Activated CD4-positive, alpha-beta T cell treated with anti-CD3 and anti-CD28 coated beads for 24 hours (primary cell): ENCODE results near the gene RBPJ.
"Not testable (repeated sequence)": the region's sequence is repeated elsewhere in the genome, so short reads cannot be mapped to it uniquely, and the experiment has no call there.

Experiments
- DNase-seq, 2 donors: peaks; one replicate each; pipeline ENCODE4 v3.0.0-alpha.2; 2020; ENCODE audit warnings: low read depth in 2 of 2

The RBPJ gene

GRCh38 chr4:26372525-26373172 lies 51.8 kb downstream of the RBPJ start:
- DNase-seq: peak in 1 of 2 donors; percentile 13

GRCh38 chr4:26375551-26375950 lies 54.7 kb downstream of the RBPJ start:
- DNase-seq: no peak

GRCh38 chr4:26377328-26378311 lies 56.8 kb downstream of the RBPJ start:
- DNase-seq: no peak

- DNase-seq: no peak
These were observed 59.0 kb downstream of the RBPJ start for GRCh38 chr4:26379837-26380236.

- no peak for DNase-seq
These were observed 59.9 kb downstream of the RBPJ start for GRCh38 chr4:26380740-26381139.

GRCh38 chr4:26384380-26385057 lies 63.7 kb downstream of the RBPJ start:
- no peak for DNase-seq

GRCh38 chr4:26385690-26386089 lies 64.9 kb downstream of the RBPJ start:
- DNase-seq: no peak

- no peak for DNase-seq
These were observed 65.6 kb downstream of the RBPJ start for GRCh38 chr4:26386386-26386785.

GRCh38 chr4:26388671-26389070 lies 67.9 kb downstream of the RBPJ start:
- no peak for DNase-seq

- no peak for DNase-seq
These were observed 76.3 kb downstream of the RBPJ start for GRCh38 chr4:26397086-26397485.

- DNase-seq: no peak
These were observed 79.3 kb downstream of the RBPJ start for GRCh38 chr4:26400132-26400531.

- not testable (repeated sequence) for DNase-seq
These were observed 81.2 kb downstream of the RBPJ start for GRCh38 chr4:26402017-26402416.

- no peak for DNase-seq
These were observed 81.6 kb downstream of the RBPJ start for GRCh38 chr4:26402458-26402857.

GRCh38 chr4:26404743-26405206 lies 84.0 kb downstream of the RBPJ start:
- DNase-seq: no peak

GRCh38 chr4:26406346-26406975 lies 85.6 kb downstream of the RBPJ start:
- no peak for DNase-seq

GRCh38 chr4:26407476-26407875 lies 86.7 kb downstream of the RBPJ start:
- DNase-seq: no peak

- DNase-seq: peak in 1 of 2 donors; percentile 27
These were observed 89.8 kb downstream of the RBPJ start for GRCh38 chr4:26410385-26411293.

- no peak for DNase-seq
These were observed 91.9 kb downstream of the RBPJ start for GRCh38 chr4:26412381-26413372.

GRCh38 chr4:26413582-26413981 lies 92.8 kb downstream of the RBPJ start:
- DNase-seq: no peak
